Measurements from ENCODE around the gene MYEOV.

DNA sequence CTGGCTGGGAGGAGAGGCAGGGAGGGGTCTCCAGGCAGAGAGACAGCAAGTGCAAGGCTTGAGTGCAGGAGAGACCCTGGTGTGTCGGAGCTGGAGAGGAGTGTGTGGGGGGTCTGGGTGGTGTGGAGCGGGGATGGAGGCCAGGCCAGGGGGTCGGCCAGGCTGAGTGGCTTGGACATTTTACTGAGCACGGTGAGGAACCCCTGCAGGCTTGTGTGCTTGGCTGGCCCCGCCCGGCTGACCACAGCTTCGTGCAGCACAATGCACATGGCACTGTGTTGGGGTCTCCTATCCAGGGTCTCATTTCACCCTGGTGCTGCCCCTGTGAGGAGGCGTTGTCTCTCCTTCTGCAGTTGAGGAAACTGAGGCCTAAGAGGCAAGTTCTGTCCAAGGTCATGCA is 5.6 kb downstream of the MYEOV start:
- TF ChIP-seq, protein P1, sequence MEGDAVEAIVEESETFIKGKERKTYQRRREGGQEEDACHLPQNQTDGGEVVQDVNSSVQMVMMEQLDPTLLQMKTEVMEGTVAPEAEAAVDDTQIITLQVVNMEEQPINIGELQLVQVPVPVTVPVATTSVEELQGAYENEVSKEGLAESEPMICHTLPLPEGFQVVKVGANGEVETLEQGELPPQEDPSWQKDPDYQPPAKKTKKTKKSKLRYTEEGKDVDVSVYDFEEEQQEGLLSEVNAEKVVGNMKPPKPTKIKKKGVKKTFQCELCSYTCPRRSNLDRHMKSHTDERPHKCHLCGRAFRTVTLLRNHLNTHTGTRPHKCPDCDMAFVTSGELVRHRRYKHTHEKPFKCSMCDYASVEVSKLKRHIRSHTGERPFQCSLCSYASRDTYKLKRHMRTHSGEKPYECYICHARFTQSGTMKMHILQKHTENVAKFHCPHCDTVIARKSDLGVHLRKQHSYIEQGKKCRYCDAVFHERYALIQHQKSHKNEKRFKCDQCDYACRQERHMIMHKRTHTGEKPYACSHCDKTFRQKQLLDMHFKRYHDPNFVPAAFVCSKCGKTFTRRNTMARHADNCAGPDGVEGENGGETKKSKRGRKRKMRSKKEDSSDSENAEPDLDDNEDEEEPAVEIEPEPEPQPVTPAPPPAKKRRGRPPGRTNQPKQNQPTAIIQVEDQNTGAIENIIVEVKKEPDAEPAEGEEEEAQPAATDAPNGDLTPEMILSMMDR (IDR thresholded peaks at IDR 0.05), result no peak
- no peak for TF ChIP-seq POLR2A (IDR thresholded peaks at IDR 0.05)

Measured in heart left ventricle (tissue), 13 donors.